Activated CD8-positive, alpha-beta T cell treated with anti-CD3 and anti-CD28 coated beads, Interleukin-2, amount 10 ng/mL, durations not matched to agents 7 days and 5 days (primary cell): ENCODE measurements around the gene NPY4R2. TPM values are rescaled to one million over a fixed set of nuclear protein-coding genes. Genes with fewer than 3 reads are reported as not detected.
"Not testable (repeated sequence)": the region's sequence is repeated elsewhere in the genome, so short reads cannot be mapped to it uniquely, and the experiment has no call there.

Experiments
- ATAC-seq: fragments of 150-1000 bp; cut with Tn5 transposase; one replicate; pipeline ENCODE4 v1.10.0; 2021; ENCODE audit warnings: moderate library complexity
- CTCF ChIA-PET: fragments of 350-600 bp; sonication (Branson Sonifier 250); formaldehyde crosslinking; loops from one replicate; lab custom pipeline; 2021; ENCODE audit warnings: antibody characterized with exemption; lab: Charles Lee
- POLR2A ChIA-PET: fragments of 350-600 bp; sonication (Branson Sonifier 250); formaldehyde crosslinking; loops from one replicate; lab custom pipeline; 2021; ENCODE audit warnings: antibody characterized with exemption; lab: Charles Lee
- DNase-seq: peaks from one replicate; pipeline ENCODE4 v3.0.0-alpha.2; 2020
- H3K27ac Mint-ChIP-seq: one replicate; pipeline ENCODE4 v1.8.0; 2021; ENCODE audit warnings: mild to moderate bottlenecking, mixed read lengths
- H3K27me3 Mint-ChIP-seq: one replicate; pipeline ENCODE4 v1.8.0; 2021; ENCODE audit warnings: low read depth, mixed read lengths
- H3K36me3 Mint-ChIP-seq: one replicate; pipeline ENCODE4 v1.8.0; 2021; ENCODE audit warnings: low read depth, mixed read lengths
- H3K4me1 Mint-ChIP-seq: one replicate; pipeline ENCODE4 v1.8.0; 2021; ENCODE audit warnings: low read depth, mixed read lengths
- H3K4me3 Mint-ChIP-seq: one replicate; pipeline ENCODE4 v1.8.0; 2021; ENCODE audit warnings: mild to moderate bottlenecking, mixed read lengths
- H3K9me3 Mint-ChIP-seq: one replicate; pipeline ENCODE4 v1.8.0; 2022; ENCODE audit warnings: mixed read lengths; ENCODE audit not compliant: insufficient read depth
- total RNA-seq, 2 experiments: library from RNA; stranded (reverse); gene quantifications; one replicate each; pipeline ENCODE4 v1.2.3, GENCODE V29; 2021

The NPY4R2 gene
- total RNA-seq, 2 experiments from 2014 or later, result not detected

DNA sequence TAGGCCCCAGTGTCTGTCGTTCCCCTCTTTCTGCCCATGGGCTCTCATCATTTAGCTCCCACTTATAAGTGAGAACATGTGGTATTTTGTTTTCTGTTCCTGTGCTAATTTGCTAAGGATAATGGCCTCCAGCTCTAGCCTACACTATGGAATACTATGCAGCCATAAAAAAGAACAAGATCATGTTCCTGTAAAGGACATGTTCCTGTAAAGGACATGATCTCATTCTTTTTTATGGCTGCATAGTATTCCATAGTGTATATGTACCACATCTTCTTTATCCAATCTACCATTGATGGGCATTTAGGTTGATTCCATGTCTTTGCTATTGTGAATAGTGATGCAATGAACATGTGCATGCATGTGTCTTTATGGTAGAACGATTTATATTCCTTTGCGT, 19.2 kb downstream of the NPY4R2 start:
- CTCF ChIA-PET, H3K4me1 Mint-ChIP-seq, H3K36me3 Mint-ChIP-seq, H3K9me3 Mint-ChIP-seq, H3K4me3 Mint-ChIP-seq, POLR2A ChIA-PET, H3K27ac Mint-ChIP-seq, ATAC-seq, H3K27me3 Mint-ChIP-seq, DNase-seq: not testable (repeated sequence)

DNA sequence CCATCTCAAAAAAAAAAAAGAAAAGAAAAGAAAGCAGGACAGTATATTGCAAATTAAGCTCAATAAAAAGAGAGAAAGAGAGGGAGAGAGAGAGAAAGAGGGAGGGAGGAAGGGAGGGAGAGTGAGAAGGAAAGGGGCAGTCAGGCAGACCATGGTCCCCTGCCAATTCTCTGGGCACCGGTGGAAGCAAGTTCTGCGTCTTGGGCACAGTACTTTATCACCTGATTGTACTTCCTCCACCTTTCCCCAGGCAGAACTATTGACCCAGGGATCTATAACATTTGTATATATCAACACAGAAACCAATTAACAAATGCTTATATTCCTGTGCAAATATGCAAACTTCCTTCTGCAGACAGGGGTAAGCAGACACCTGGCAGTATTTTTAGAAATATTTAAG, 22.4 kb downstream of the NPY4R2 start:
- CTCF ChIA-PET, DNase-seq, H3K27ac Mint-ChIP-seq, H3K27me3 Mint-ChIP-seq, ATAC-seq, H3K36me3 Mint-ChIP-seq, H3K4me3 Mint-ChIP-seq, H3K9me3 Mint-ChIP-seq, POLR2A ChIA-PET, H3K4me1 Mint-ChIP-seq: not testable (repeated sequence)

DNA sequence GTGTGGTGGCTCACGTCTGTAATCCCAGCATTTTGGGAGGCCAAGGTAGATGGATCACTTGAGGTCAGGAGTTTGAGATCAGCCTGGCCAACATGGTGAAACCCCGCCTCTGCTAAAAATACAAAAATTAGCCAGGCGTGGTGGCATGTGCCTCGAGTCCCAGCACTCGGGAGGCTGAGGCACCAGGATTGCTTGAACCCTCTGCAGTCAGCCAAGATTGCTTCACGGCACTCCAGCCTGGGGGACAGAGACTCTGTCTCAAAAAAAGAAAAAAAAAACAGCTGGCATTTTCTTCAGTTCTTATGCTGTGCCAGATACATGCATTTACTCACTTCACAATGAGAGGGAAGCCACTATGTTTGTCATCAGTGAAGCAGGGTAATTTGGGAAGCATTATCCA, 22.9 kb downstream of the NPY4R2 start:
- H3K4me3 Mint-ChIP-seq, H3K4me1 Mint-ChIP-seq, DNase-seq, POLR2A ChIA-PET, H3K36me3 Mint-ChIP-seq, H3K27me3 Mint-ChIP-seq, ATAC-seq, H3K27ac Mint-ChIP-seq, H3K9me3 Mint-ChIP-seq, CTCF ChIA-PET: not testable (repeated sequence)

DNA sequence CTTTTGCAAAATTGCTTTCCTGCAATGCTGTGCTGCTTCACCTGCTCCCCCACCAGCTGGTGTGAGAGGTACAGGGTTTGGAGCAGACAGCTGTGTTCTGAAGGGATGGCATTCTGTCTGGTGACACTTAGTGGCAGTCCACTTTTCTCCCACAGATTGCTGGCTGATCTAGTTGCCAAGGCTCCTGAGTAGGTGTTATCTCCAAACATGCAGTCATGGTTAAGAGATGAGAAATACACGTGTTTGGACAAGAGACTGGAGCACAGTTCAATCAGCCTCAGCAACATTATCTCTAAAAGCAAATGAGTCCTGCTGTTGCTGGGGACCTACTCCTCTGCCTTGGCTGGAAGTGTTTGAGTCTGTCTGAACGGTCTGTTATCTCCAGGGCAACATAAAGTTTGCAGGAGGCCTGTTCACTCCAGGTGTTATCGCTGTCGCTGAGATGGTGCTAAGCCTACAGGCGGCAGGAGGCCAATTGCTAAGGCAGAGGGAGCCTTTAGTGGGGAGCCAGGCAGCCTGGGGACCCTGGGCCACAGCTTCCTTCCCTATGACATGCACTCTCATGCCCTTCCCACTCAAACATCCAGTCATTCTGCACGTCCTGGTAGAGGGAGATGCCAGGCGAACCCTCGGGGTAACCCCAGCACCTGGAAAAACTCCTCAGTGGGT, 24.0 kb downstream of the NPY4R2 start:
- H3K9me3 Mint-ChIP-seq, H3K27ac Mint-ChIP-seq, ATAC-seq, POLR2A ChIA-PET, H3K36me3 Mint-ChIP-seq, H3K27me3 Mint-ChIP-seq, DNase-seq, H3K4me3 Mint-ChIP-seq, CTCF ChIA-PET, H3K4me1 Mint-ChIP-seq: not testable (repeated sequence)

DNA sequence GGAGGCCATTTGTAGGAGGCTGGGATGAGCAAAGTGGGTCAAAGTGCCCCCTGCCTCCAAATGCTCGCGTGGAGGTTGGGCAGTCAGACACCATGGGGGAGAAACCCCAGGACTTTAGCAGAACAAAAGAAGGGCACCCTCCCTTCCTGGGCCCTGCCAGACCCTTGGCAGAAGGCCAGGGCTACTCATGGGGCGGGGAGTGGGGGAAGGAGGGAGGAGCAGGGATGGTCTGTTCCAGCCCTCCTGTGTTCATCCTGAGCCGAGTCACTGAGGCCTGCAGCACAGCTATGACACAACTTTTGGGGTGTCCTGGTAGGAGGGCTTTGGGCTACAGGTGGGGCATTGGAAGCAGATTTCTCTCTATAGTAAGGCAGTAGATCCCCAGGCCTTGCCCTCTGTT, 24.9 kb downstream of the NPY4R2 start:
- CTCF ChIA-PET, DNase-seq, H3K9me3 Mint-ChIP-seq, H3K27me3 Mint-ChIP-seq, POLR2A ChIA-PET, H3K27ac Mint-ChIP-seq, H3K36me3 Mint-ChIP-seq, H3K4me3 Mint-ChIP-seq, ATAC-seq, H3K4me1 Mint-ChIP-seq: not testable (repeated sequence)

DNA sequence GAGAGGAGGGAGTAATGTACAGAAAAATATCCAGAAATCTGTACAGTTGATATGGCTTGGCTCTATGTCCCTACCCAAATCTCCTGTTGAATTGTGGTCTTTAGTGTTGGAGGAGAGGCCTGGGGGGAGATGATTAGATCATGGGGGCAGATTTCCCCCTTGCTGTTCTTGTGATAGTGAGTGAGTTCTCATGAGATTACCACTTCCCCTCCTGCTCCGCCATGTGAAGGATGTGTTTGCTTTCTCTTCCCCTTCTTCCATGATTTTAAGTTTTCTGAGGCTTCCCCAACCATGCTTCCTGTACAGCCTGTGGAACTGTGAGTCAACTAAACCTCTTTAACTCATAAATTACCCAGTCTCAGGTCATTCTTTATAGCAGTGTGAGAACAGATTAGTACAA, 29.0 kb downstream of the NPY4R2 start:
- H3K9me3 Mint-ChIP-seq, CTCF ChIA-PET, H3K27ac Mint-ChIP-seq: not testable (repeated sequence)

DNA sequence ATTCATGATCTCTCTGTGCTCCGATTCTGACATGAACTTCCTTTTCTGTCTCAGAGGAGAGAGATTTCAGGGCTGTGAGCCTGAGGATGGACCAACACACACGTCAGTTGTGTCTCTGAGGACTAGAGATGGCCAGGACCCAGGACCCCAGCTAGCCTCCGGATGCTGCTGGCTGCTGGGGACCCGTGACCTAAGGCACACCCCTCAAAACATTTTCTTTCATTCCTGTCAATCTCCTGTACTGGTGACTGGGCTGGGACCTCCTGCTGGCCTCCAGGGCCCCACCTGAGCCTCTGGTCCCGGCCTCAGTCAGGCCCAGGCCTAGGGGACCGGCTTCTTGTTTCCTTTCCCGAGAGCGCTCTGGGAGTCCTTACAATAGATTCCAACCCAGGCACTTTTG, 38.7 kb downstream of the NPY4R2 start:
- POLR2A ChIA-PET, H3K27me3 Mint-ChIP-seq, ATAC-seq, H3K27ac Mint-ChIP-seq, H3K36me3 Mint-ChIP-seq, H3K4me3 Mint-ChIP-seq, CTCF ChIA-PET, DNase-seq, H3K4me1 Mint-ChIP-seq, H3K9me3 Mint-ChIP-seq: not testable (repeated sequence)

More for the DNA sequence above, 29.0 kb downstream of the NPY4R2 start:
- H3K4me1 Mint-ChIP-seq, H3K4me3 Mint-ChIP-seq, ATAC-seq, H3K27me3 Mint-ChIP-seq, DNase-seq, H3K36me3 Mint-ChIP-seq, POLR2A ChIA-PET: not testable (repeated sequence)

DNA sequence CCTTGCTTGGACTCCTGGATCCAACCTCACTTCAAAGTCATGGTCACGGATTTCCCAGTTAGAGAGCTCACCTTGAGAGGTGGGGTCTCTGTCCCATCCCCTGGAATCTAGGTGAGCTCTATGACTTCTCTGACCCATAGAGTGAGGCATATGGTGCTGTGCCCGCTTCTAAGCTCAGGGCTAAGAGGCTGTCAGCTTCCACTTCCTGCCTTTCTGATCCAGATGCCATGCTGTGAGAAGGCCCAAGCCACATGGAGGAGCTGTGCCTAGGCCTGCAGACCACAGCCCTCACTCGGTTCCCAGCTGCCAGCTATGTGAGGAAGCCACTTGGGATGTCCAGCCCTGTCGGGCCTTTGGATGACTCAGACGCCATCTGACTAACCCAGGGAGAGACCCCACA, 41.2 kb downstream of the NPY4R2 start:
- not testable (repeated sequence) for H3K27ac Mint-ChIP-seq, ATAC-seq

DNA sequence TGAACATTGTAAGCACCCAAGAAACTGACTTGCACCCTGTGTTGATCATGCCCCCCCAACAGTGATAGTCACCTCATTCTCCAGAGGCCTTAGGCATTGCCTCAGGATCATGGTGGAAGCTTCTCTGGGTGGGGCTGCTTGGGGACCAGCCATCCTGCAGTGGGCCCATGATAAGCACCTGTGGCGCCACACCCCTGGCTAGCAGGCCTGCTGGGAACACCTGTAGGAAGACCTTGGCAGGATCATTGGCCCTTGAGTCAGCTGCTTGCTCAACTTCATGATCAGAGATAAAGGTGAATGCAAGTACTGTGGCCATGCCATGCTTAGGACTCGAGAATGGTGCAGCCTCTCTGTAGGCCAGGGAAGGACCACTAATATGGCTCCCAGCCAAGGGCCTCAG, 42.2 kb downstream of the NPY4R2 start:
- H3K9me3 Mint-ChIP-seq, H3K36me3 Mint-ChIP-seq, H3K27ac Mint-ChIP-seq, DNase-seq, H3K4me3 Mint-ChIP-seq, POLR2A ChIA-PET, ATAC-seq, CTCF ChIA-PET, H3K4me1 Mint-ChIP-seq, H3K27me3 Mint-ChIP-seq: not testable (repeated sequence)

More for the DNA sequence above, 41.2 kb downstream of the NPY4R2 start:
- H3K4me1 Mint-ChIP-seq, POLR2A ChIA-PET, H3K9me3 Mint-ChIP-seq, H3K27me3 Mint-ChIP-seq, CTCF ChIA-PET, DNase-seq, H3K36me3 Mint-ChIP-seq, H3K4me3 Mint-ChIP-seq: not testable (repeated sequence)

DNA sequence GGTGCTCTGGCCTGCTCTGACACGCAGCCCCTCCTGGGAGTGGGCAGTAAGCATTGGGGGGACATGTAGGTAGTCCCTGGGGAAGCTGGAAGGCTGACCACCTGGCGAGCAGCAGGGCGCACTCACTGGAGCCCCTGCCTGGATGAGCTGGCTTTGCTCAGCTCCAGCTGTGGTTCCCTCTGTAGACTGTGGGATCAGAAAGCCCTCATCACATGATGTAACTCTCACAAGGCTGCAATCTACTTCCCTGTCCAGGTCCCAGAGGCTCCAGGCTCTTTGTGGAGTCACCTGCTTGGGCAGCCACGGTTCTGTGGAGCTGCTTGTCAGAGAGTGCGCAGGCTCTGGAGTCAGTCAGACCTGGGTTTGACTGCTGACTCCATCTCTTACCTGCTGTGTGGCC, 44.3 kb downstream of the NPY4R2 start:
- H3K36me3 Mint-ChIP-seq, H3K4me1 Mint-ChIP-seq, ATAC-seq, H3K27ac Mint-ChIP-seq, H3K9me3 Mint-ChIP-seq, DNase-seq, H3K4me3 Mint-ChIP-seq, CTCF ChIA-PET, POLR2A ChIA-PET, H3K27me3 Mint-ChIP-seq: not testable (repeated sequence)

DNA sequence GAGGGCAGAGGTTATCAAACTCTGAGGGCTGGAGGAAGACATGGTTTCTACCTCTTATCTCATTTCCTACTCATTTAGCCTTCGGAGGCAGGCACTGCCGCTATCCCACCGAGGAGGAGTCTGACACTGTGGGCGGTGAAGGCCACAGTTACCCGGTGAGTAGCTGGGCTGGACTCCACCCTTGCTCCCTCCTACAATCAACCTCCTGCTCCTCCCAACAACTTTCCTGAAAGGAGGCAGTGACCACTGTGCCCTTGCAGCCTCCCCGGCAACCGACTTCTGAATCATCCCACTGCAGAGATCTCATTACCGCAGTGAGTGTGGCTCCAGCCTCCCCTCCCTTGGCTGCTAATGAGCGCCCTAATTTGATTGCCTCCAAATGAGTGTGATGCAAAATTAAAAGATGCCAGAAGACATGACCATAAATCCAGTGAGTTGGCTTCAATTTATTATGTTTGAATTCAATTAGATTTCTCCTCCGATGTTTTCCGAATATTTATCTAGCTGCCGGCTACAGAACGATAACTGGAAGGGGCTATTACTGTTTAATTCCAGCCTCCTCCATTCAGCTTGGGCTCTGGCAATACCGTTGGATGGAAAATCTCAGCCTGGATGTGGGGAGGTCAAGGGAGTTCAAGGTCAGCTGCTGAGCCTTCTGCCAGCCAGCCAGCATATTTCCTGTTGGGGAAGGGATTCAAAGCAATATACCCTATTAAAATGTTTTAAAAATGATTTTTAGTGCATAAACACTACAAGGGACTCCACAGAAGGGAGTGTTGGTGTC, 46.0 kb downstream of the NPY4R2 start:
- CTCF ChIA-PET, H3K9me3 Mint-ChIP-seq, H3K27me3 Mint-ChIP-seq, DNase-seq, POLR2A ChIA-PET, ATAC-seq, H3K27ac Mint-ChIP-seq, H3K4me3 Mint-ChIP-seq, H3K4me1 Mint-ChIP-seq, H3K36me3 Mint-ChIP-seq: not testable (repeated sequence)

DNA sequence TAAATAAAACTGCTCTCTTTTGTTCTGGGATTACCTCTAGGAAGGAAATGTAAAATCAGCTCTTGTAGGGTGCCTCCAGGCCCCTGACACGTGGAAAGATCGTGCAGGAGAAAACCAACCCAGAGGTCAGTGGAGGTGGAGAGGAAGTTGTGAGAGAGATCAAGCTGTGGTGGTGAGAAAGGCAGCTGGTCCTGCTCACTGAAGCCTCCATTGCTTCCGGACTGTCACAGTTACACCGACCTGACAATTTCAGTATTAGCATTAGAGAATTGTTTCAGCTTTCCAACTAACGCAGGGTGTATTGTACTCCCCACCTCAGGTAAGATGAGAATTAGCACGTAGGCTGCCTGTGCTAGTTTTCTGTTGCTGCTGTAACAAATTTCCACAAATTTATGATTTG, 50.5 kb downstream of the NPY4R2 start:
- H3K27me3 Mint-ChIP-seq, POLR2A ChIA-PET, H3K4me1 Mint-ChIP-seq, H3K4me3 Mint-ChIP-seq, DNase-seq, ATAC-seq, H3K36me3 Mint-ChIP-seq, H3K9me3 Mint-ChIP-seq, H3K27ac Mint-ChIP-seq, CTCF ChIA-PET: not testable (repeated sequence)
